Body of pancreas (tissue), 4 donors: Measurements from ENCODE around the gene RBM38. TPM values are rescaled to one million over a fixed set of nuclear protein-coding genes. Genes with fewer than 3 reads are reported as not detected.

Source experiments
- ATAC-seq: fragments of 150-250 bp; one replicate; pipeline ENCODE4 v1.9.1; 2016
- DNase-seq, 4 donors: peaks; one replicate each; pipeline ENCODE4 v3.0.0-alpha.2; 2019
- H3K27ac ChIP-seq, 4 donors: fragments of 200-600 bp; sonication (generic); 1 replicate in 3 of 4; 2 replicates in 1 of 4; pipeline versions ENCODE4 v1.5.1 to v1.6.1; 2016 to 2019; ENCODE audit warnings: mild to moderate bottlenecking in 1 of 4, mixed read lengths in 1 of 4, moderate library complexity in 1 of 4
- H3K27me3 ChIP-seq, 2 donors: fragments of 200-600 bp; sonication (generic); one replicate each; pipeline ENCODE4 v1.6.0; 2016; ENCODE audit warnings: mild to moderate bottlenecking in 1 of 2
- H3K36me3 ChIP-seq, 2 donors: fragments of 200-600 bp; sonication (generic); replicated peaks in 1 of 2; 2 replicates each; pipeline ENCODE4 v1.5.1; 2016; ENCODE audit warnings: low read depth in 2 of 2; ENCODE audit not compliant: insufficient read depth in 1 of 2
- H3K4me1 ChIP-seq: fragments of 200-600 bp; sonication (generic); one replicate; pipeline ENCODE4 v1.6.0; 2016
- H3K4me3 ChIP-seq, 2 donors: fragments of 200-600 bp; sonication (generic); 1 replicate in 1 of 2; 2 replicates in 1 of 2; pipeline ENCODE4 v1.5.1; 2016 to 2019
- H3K9me3 ChIP-seq, 3 donors: fragments of 200-600 bp; sonication (generic); 1 replicate in 2 of 3; 2 replicates in 1 of 3; pipeline ENCODE4 v1.5.1; 2016
- POLR2A ChIP-seq, 3 donors: fragments of 450-650 bp; IDR thresholded peaks; one replicate each; pipeline ENCODE4 v1.6.1; 2016; ENCODE audit warnings: antibody characterized with exemption in 3 of 3, mild to moderate bottlenecking in 2 of 3
- WGBS, 2 donors: methylation state at CpG; one replicate each; pipeline ENCODE4 v1.1.5; 2017; 5-methylcytosine and 5-hydroxymethylcytosine counted together
- intact Hi-C: fragments of 100-400 bp; cut with DNase I; formaldehyde crosslinking; loops from one replicate; pipeline ENCODE4 v1.15.1; 2023
- total RNA-seq, 2 donors: library from RNA; depleted of rRNA; stranded (reverse); fragments of >200 nt; gene quantifications; one replicate each; pipeline ENCODE4 v1.1.0, GENCODE V29; 2016
- TF ChIP-seq, protein P1 (sequence below), 7 experiments: fragments of 450-650 bp in 4 of 7; fragments of 200-600 bp in 3 of 7; sonication (generic) in 3 of 7; IDR thresholded peaks; one replicate each; pipeline ENCODE4 v1.5.1; 2016 to 2019; ENCODE audit warnings: antibody characterized with exemption in 7 of 7

Gene RBM38
- total RNA-seq: 10 to 100 TPM in 1 of 2 donors, 1 to 10 TPM in 1; 5.6 to 12.7 TPM

GRCh38 chr20:57390604-57391438, at the start of gene RBM38:
Gene RBM38 (plus strand): TSS chr20:57391396. CDS start chr20:57391582, 186 bp downstream.
- Histone ChIP-seq H3K4me3 (peak within 1 kb of the TSS; percentile 22 to 70), H3K9me3 (no peaks in the 10 kb centered on the region), H3K36me3 (no peaks in the 10 kb centered on the region), H3K4me1 (peaks cover 38% of the 10 kb centered on the region), H3K27ac (peak within 1 kb of the TSS; percentile 46 to 65 (median 59)), H3K27me3 (no peaks in the 10 kb centered on the region)
- TF ChIP-seq, protein P1, sequence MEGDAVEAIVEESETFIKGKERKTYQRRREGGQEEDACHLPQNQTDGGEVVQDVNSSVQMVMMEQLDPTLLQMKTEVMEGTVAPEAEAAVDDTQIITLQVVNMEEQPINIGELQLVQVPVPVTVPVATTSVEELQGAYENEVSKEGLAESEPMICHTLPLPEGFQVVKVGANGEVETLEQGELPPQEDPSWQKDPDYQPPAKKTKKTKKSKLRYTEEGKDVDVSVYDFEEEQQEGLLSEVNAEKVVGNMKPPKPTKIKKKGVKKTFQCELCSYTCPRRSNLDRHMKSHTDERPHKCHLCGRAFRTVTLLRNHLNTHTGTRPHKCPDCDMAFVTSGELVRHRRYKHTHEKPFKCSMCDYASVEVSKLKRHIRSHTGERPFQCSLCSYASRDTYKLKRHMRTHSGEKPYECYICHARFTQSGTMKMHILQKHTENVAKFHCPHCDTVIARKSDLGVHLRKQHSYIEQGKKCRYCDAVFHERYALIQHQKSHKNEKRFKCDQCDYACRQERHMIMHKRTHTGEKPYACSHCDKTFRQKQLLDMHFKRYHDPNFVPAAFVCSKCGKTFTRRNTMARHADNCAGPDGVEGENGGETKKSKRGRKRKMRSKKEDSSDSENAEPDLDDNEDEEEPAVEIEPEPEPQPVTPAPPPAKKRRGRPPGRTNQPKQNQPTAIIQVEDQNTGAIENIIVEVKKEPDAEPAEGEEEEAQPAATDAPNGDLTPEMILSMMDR (IDR thresholded peaks at IDR 0.05): no peak
- no peak for TF ChIP-seq POLR2A (IDR thresholded peaks at IDR 0.05)
- peak; percentile 48 to 67 (median 64) for DNase-seq
- WGBS, 2 donors: 36 to 58% methylated on average over 38 to 58 of the region's 78 CpGs
- ATAC-seq: peak; percentile 85
- intact Hi-C loops: no loop called here

GRCh38 chr20:57341663-57342062, 49.5 kb upstream of the RBM38 start:
- intact Hi-C loops: no loop called here
- DNase-seq (no peak), ATAC-seq (no peak)
- Histone ChIP-seq H3K9me3 (no peaks in the 10 kb centered on the region), H3K4me1 (no peaks in the 10 kb centered on the region), H3K4me3 (no peak overlapping the region), H3K36me3 (no peaks in the 10 kb centered on the region), H3K27me3 (no peaks in the 10 kb centered on the region), H3K27ac (no peak overlapping the region)
- TF ChIP-seq, protein P1 (IDR thresholded peaks at IDR 0.05): no peak
- no peak for TF ChIP-seq POLR2A (IDR thresholded peaks at IDR 0.05)
- WGBS, 2 donors: 58 to 60% methylated on average over 2 of the region's 2 CpGs

DNA sequence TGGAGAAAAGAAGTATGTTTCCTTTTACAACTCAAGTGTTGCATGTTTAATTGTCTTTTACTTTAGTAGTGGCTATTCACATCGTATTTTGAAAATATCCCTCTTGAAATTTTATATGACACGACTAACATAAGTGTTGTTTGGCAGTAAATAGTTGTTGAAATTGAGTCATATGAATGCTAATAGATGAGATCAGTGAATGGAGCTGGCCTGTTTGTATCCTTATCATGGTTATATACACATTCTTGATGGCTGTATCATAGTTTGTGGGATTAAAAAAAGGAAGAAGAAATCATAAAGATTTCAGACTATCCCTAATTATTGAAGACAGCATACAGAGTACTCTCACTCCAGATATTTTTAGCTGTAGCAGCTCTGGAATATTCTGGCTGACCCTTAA, 48.4 kb upstream of the RBM38 start:
- Histone ChIP-seq H3K4me1 (no peaks in the 10 kb centered on the region), H3K27ac (no peak overlapping the region), H3K9me3 (no peaks in the 10 kb centered on the region), H3K4me3 (no peak overlapping the region), H3K36me3 (no peaks in the 10 kb centered on the region), H3K27me3 (no peaks in the 10 kb centered on the region)
- no peak for DNase-seq
- 24 to 34% methylated on average over 2 of the region's 2 CpGs for WGBS, 2 donors
- intact Hi-C loops: no loop called here
- TF ChIP-seq POLR2A (IDR thresholded peaks at IDR 0.05): no peak
- TF ChIP-seq, protein P1 (IDR thresholded peaks at IDR 0.05): no peak
- no peak for ATAC-seq

- TF ChIP-seq, protein P1 (IDR thresholded peaks at IDR 0.05): peak; percentile 46 to 83 (median 68)
- TF ChIP-seq POLR2A (IDR thresholded peaks at IDR 0.05): no peak
- intact Hi-C loops: loop anchor here (5.0 kb wide), 1 partner anchor 254 kb away; no protein-coding TSS in a partner anchor
- no peaks in the 10 kb centered on the region for H3K36me3 ChIP-seq
- no peaks in the 10 kb centered on the region for H3K4me1 ChIP-seq
- H3K4me3 ChIP-seq: no peak overlapping the region
- no peak overlapping the region for H3K27ac ChIP-seq
- no peaks in the 10 kb centered on the region for H3K9me3 ChIP-seq
- no peak for ATAC-seq
- WGBS, 2 donors: 0% methylated on average over 4 of the region's 4 CpGs
- H3K27me3 ChIP-seq: no peaks in the 10 kb centered on the region
- DNase-seq: peak; percentile 75 to 87 (median 78)
These were observed 44.7 kb upstream of the RBM38 start for GRCh38 chr20:57346477-57346876.
